IMR-90 (cell line): ENCODE measurements around the gene PCCA. TPM values are rescaled to one million over a fixed set of nuclear protein-coding genes. Genes with fewer than 3 reads are reported as not detected.

ENCODE experiments used
- ATAC-seq: fragments of 200-7000 bp; cut with Tn5 transposase; 2 replicates; pipeline ENCODE4 v1.9.1; 2020; ENCODE audit warnings: low read depth, mild to moderate bottlenecking, moderate library complexity
- BruUV-seq: library from RNA; stranded (reverse); fragments of 400-500 nt; replicated peaks from 2 replicates; lab custom pipeline; 2021; lab: Mats Ljungman, UMichigan
- CTCF ChIA-PET: fragments of 300-600 bp; formaldehyde crosslinking; extraction: SDS; loops from one replicate; lab custom pipeline; 2021; ENCODE audit warnings: antibody characterized with exemption; lab: Yijun Ruan, JAX
- POLR2A ChIA-PET: fragments of 300-600 bp; sonication (Branson Sonifier 250); formaldehyde crosslinking; loops from one replicate; lab custom pipeline; 2022; ENCODE audit warnings: antibody characterized with exemption; ENCODE audit not compliant: unreplicated experiment; lab: Charles Lee
- DNase-seq: peaks from one replicate; pipeline ENCODE4 v3.0.0; 2013
- H2AFZ ChIP-seq: replicated peaks from 2 replicates; pipeline ENCODE3; 2013; ENCODE audit warnings: low read length, mild to moderate bottlenecking; ENCODE audit not compliant: poor library complexity
- H2AK5ac ChIP-seq: 2 replicates; pipeline ENCODE4 v1.6.1; 2013; ENCODE audit warnings: low read depth, low read length, inconsistent platforms
- H2AK9ac ChIP-seq: replicated peaks from 2 replicates; pipeline ENCODE3; 2013; ENCODE audit warnings: mild to moderate bottlenecking, low read depth, low read length, moderate library complexity; ENCODE audit not compliant: poor library complexity
- H2BK120ac ChIP-seq: 2 replicates; pipeline ENCODE4 v1.6.1; 2013; ENCODE audit warnings: low read depth, low read length, inconsistent platforms
- H2BK15ac ChIP-seq: 3 replicates; pipeline ENCODE4 v1.6.1; 2013; ENCODE audit warnings: low read depth, low read length, inconsistent platforms
- H2BK20ac ChIP-seq: 2 replicates; pipeline ENCODE4 v1.6.1; 2013; ENCODE audit warnings: low read depth, mild to moderate bottlenecking, inconsistent platforms, low read length, moderate library complexity
- H2BK5ac ChIP-seq: 2 replicates; pipeline ENCODE4 v1.6.1; 2013; ENCODE audit warnings: mild to moderate bottlenecking, low read depth, low read length, inconsistent platforms; ENCODE audit not compliant: poor library complexity, severe bottlenecking
- H3K14ac ChIP-seq: replicated peaks from 2 replicates; pipeline ENCODE4 v1.6.1; 2013; ENCODE audit warnings: low read depth, low read length, inconsistent platforms
- H3K18ac ChIP-seq: 2 replicates; pipeline ENCODE4 v1.6.1; 2013; ENCODE audit warnings: low read depth, low read length, control low read depth
- H3K23ac ChIP-seq: 2 replicates; pipeline ENCODE4 v1.6.1; 2013; ENCODE audit warnings: low read depth, low read length, inconsistent platforms
- H3K27ac ChIP-seq: 2 replicates; pipeline ENCODE4 v1.5.1; 2013; ENCODE audit warnings: mild to moderate bottlenecking, control low read depth, low read length; ENCODE audit not compliant: insufficient read depth
- H3K27me3 ChIP-seq: 2 replicates; pipeline ENCODE4 v1.6.1; 2013; ENCODE audit warnings: low read length; ENCODE audit not compliant: control insufficient read depth, insufficient read depth
- H3K36me3 ChIP-seq: 2 replicates; pipeline ENCODE4 v1.6.1; 2013; ENCODE audit warnings: low read length, mixed read lengths; ENCODE audit not compliant: control insufficient read depth, insufficient read depth
- H3K4ac ChIP-seq: 2 replicates; pipeline ENCODE4 v1.6.1; 2013; ENCODE audit warnings: low read depth, low read length, inconsistent platforms
- H3K4me1 ChIP-seq: 2 replicates; pipeline ENCODE4 v1.6.1; 2013; ENCODE audit warnings: low read length, mixed read lengths; ENCODE audit not compliant: control insufficient read depth, insufficient read depth
- H3K4me2 ChIP-seq: 2 replicates; pipeline ENCODE4 v1.6.1; 2013; ENCODE audit warnings: low read depth, mild to moderate bottlenecking, control low read depth, low read length, moderate library complexity
- H3K4me3 ChIP-seq: 2 replicates; pipeline ENCODE4 v1.5.1; 2013; ENCODE audit warnings: low read depth, mild to moderate bottlenecking, control low read depth, low read length, moderate library complexity; ENCODE audit not compliant: insufficient read depth
- H3K56ac ChIP-seq: 2 replicates; pipeline ENCODE4 v1.6.1; 2013; ENCODE audit warnings: low read length, inconsistent platforms; ENCODE audit not compliant: insufficient read depth; ENCODE audit errors: extremely low read depth
- H3K79me1 ChIP-seq, 2 experiments: 2 replicates each; pipeline ENCODE4 v1.6.1; 2013; ENCODE audit warnings: low read length in 2 of 2, inconsistent platforms in 1 of 2, low read depth in 1 of 2
- H3K9ac ChIP-seq: 2 replicates; pipeline ENCODE4 v1.6.1; 2013; ENCODE audit warnings: low read depth, low read length, control low read depth
- H3K9me1 ChIP-seq: 2 replicates; pipeline ENCODE4 v1.6.1; 2013; ENCODE audit warnings: low read length, inconsistent platforms; ENCODE audit not compliant: insufficient read depth
- H3K9me3 ChIP-seq: 2 replicates; pipeline ENCODE4 v1.6.1; 2013; ENCODE audit warnings: low read length; ENCODE audit not compliant: control insufficient read depth, insufficient read depth
- H4K20me1 ChIP-seq: 2 replicates; pipeline ENCODE4 v1.6.1; 2013; ENCODE audit warnings: low read length, inconsistent platforms; ENCODE audit not compliant: insufficient read depth
- H4K5ac ChIP-seq: 2 replicates; pipeline ENCODE4 v1.6.1; 2013; ENCODE audit warnings: mild to moderate bottlenecking, low read depth, low read length, control low read depth
- H4K8ac ChIP-seq, 2 experiments: 2 replicates each; pipeline ENCODE4 v1.6.1; 2013; ENCODE audit warnings: low read depth in 2 of 2, low read length in 2 of 2, control low read depth in 1 of 2, inconsistent platforms in 1 of 2
- H4K91ac ChIP-seq: 2 replicates; pipeline ENCODE4 v1.6.1; 2013; ENCODE audit warnings: low read depth, low read length, inconsistent platforms; ENCODE audit not compliant: insufficient read depth
- CEBPB ChIP-seq: IDR thresholded peaks from 2 replicates; pipeline ENCODE4 v1.6.1; 2012; ENCODE audit warnings: low read depth, low read length, improper control_type of control experiment
- FOS ChIP-seq: fragments of 150-350 bp; IDR thresholded peaks from 2 replicates; pipeline ENCODE4 v1.6.1; 2016; ENCODE audit warnings: low read depth, low read length
- MAFK ChIP-seq: IDR thresholded peaks from 2 replicates; pipeline ENCODE4 v1.6.1; 2012; ENCODE audit warnings: low read depth, low read length, improper control_type of control experiment
- MAZ ChIP-seq: IDR thresholded peaks from 2 replicates; pipeline ENCODE4 v1.6.1; 2012; ENCODE audit warnings: low read depth, mild to moderate bottlenecking, low read length, improper control_type of control experiment, moderate library complexity, borderline replicate concordance
- MXI1 ChIP-seq: IDR thresholded peaks from 2 replicates; pipeline ENCODE4 v1.6.1; 2012; ENCODE audit warnings: low read depth, mild to moderate bottlenecking, low read length, moderate library complexity, borderline replicate concordance
- POLR2A ChIP-seq: IDR thresholded peaks from 2 replicates; pipeline ENCODE4 v1.6.1; 2012; ENCODE audit warnings: mild to moderate bottlenecking, low read depth, low read length
- RAD21 ChIP-seq: IDR thresholded peaks from 2 replicates; pipeline ENCODE4 v1.6.1; 2012; ENCODE audit warnings: low read length, improper control_type of control experiment
- RCOR1 ChIP-seq: IDR thresholded peaks from 2 replicates; pipeline ENCODE4 v1.6.1; 2012; ENCODE audit warnings: mild to moderate bottlenecking, low read length, improper control_type of control experiment; ENCODE audit not compliant: insufficient replicate concordance
- WGBS, 2 experiments: methylation state at CpG; one replicate each; pipeline versions ENCODE4 v1.1.5 to v1.1.7; 2013; ENCODE audit warnings: missing lambda C conversion rate in 2 of 2; ENCODE audit not compliant: insufficient read length in 1 of 2; ENCODE audit errors: extremely low coverage in 2 of 2; 5-methylcytosine and 5-hydroxymethylcytosine counted together
- dilution Hi-C: fragments of 300-500 bp; cut with HindIII; formaldehyde crosslinking; loops from one replicate; pipeline ENCODE4 v1.14.3; 2018; ENCODE audit warnings: low sequenced_read_pairs; ENCODE audit not compliant: unreplicated experiment
- in situ Hi-C: fragments of 300-500 bp; cut with MboI; formaldehyde crosslinking; loops from 3 replicates; pipeline ENCODE4 v1.14.3; 2019; ENCODE audit warnings: low sequenced_read_pairs, inconsistent platforms, mixed read lengths
- intact Hi-C: fragments of 100-400 bp; cut with micrococcal nuclease; formaldehyde crosslinking; loops from 2 replicates; pipeline ENCODE4 v1.10.0; 2022
- polyA plus RNA-seq, 3 experiments: library from polyadenylated mRNA; depleted of rRNA; stranded (reverse); fragments of >200 nt; gene quantifications; 2 replicates each; pipeline ENCODE4 v1.2.3, GENCODE V29; 2012; ENCODE audit warnings: low replicate concordance in 1 of 3
- total RNA-seq: library from RNA; depleted of rRNA; stranded (reverse); fragments of >200 nt; gene quantifications from 2 replicates; pipeline ENCODE4 v1.2.3, GENCODE V29; 2012
- TF ChIP-seq, protein P1 (sequence below): fragments of 150-350 bp; IDR thresholded peaks from 2 replicates; pipeline ENCODE4 v1.6.1; 2016; ENCODE audit warnings: low read depth, mild to moderate bottlenecking, low read length, moderate library complexity, borderline replicate concordance
- TF ChIP-seq, protein P2 (sequence below): conservative IDR thresholded peaks from 2 replicates; pipeline ENCODE4 v1.5.1; 2012; ENCODE audit warnings: mild to moderate bottlenecking, low read depth, low read length, improper control_type of control experiment

PCCA gene
- total and polyA plus RNA-seq, 2 of the 4 experiments (the other 2 are of a cell fraction): 7.6 to 24.0 TPM

DNA sequence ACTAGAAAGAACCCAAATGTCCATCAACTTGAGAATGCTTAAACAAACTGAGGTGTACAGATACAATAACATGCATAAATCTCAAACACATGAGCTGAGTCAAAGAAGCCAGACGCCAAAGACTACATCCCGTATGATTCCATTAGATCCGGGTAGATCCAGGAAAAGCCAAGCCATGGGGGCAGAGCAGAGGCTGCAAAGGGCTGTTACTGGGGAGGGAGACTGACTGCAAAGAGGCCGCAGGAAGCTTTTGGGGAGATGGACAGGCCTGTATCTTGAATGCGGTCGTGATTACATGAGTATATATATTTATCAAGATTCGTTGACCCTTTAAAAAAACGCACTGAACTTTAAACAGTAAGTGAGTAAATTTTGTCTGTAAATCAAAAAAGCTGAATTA, 471.0 kb downstream of the PCCA start:
- no peaks in the 10 kb centered on the region for H3K36me3 ChIP-seq
- in situ Hi-C loops (no loop called here), dilution Hi-C loops (no loop called here), intact Hi-C loops (no loop called here)
- no peak overlapping the region for H3K4me2 ChIP-seq
- no peak overlapping the region for H2AFZ ChIP-seq
- H3K79me1 ChIP-seq: no peaks in the 10 kb centered on the region
- H3K27ac ChIP-seq: no peak overlapping the region
- BruUV-seq: no TSS peak
- no peak overlapping the region for H3K4ac ChIP-seq
- no peak overlapping the region for H3K18ac ChIP-seq
- H4K8ac ChIP-seq: no peak overlapping the region
- no peaks in the 10 kb centered on the region for H3K9me1 ChIP-seq
- H2BK5ac ChIP-seq: no peak overlapping the region
- H2AK5ac ChIP-seq: no peak overlapping the region
- H3K9me3 ChIP-seq: no peaks in the 10 kb centered on the region
- TF ChIP-seq MXI1 (no peak), RCOR1 (no peak), CEBPB (no peak), POLR2A (no peak), MAFK (no peak), MAZ (no peak), RAD21 (no peak), FOS (no peak)
- TF ChIP-seq, protein P1, sequence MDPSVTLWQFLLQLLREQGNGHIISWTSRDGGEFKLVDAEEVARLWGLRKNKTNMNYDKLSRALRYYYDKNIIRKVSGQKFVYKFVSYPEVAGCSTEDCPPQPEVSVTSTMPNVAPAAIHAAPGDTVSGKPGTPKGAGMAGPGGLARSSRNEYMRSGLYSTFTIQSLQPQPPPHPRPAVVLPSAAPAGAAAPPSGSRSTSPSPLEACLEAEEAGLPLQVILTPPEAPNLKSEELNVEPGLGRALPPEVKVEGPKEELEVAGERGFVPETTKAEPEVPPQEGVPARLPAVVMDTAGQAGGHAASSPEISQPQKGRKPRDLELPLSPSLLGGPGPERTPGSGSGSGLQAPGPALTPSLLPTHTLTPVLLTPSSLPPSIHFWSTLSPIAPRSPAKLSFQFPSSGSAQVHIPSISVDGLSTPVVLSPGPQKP: no peak
- TF ChIP-seq, protein P2, sequence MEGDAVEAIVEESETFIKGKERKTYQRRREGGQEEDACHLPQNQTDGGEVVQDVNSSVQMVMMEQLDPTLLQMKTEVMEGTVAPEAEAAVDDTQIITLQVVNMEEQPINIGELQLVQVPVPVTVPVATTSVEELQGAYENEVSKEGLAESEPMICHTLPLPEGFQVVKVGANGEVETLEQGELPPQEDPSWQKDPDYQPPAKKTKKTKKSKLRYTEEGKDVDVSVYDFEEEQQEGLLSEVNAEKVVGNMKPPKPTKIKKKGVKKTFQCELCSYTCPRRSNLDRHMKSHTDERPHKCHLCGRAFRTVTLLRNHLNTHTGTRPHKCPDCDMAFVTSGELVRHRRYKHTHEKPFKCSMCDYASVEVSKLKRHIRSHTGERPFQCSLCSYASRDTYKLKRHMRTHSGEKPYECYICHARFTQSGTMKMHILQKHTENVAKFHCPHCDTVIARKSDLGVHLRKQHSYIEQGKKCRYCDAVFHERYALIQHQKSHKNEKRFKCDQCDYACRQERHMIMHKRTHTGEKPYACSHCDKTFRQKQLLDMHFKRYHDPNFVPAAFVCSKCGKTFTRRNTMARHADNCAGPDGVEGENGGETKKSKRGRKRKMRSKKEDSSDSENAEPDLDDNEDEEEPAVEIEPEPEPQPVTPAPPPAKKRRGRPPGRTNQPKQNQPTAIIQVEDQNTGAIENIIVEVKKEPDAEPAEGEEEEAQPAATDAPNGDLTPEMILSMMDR: no peak
- H2BK20ac ChIP-seq: no peak overlapping the region
- H2BK15ac ChIP-seq: no peak overlapping the region
- no peak overlapping the region for H3K14ac ChIP-seq
- no peak overlapping the region for H3K4me3 ChIP-seq
- H3K27me3 ChIP-seq: no peaks in the 10 kb centered on the region; the same call in 1 of the 2 replicates
- DNase-seq (no peak), ATAC-seq (no peak)
- H4K91ac ChIP-seq: no peak overlapping the region
- H4K20me1 ChIP-seq: no peaks in the 10 kb centered on the region
- H4K5ac ChIP-seq: no peak overlapping the region
- WGBS, 2 experiments: no CpG with 5 or more reads among the region's 8 CpGs
- no peak overlapping the region for H2AK9ac ChIP-seq
- ChIA-PET CTCF (interaction anchor here (1.1 kb wide), 1 partner anchor 13 kb away, joined by 4 read pairs; no protein-coding TSS in a partner anchor), POLR2A (no interaction called here)
- H3K23ac ChIP-seq: no peak overlapping the region
- peaks cover 4% of the 10 kb centered on the region; the same call in 1 of the 2 replicates for H3K4me1 ChIP-seq
- no peak overlapping the region for H3K56ac ChIP-seq
- H2BK120ac ChIP-seq: no peak overlapping the region
- H3K9ac ChIP-seq: no peak overlapping the region
